ENCODE data around the gene NTRK2.
"Not testable (repeated sequence)": the region's sequence is repeated elsewhere in the genome, so short reads cannot be mapped to it uniquely, and the experiment has no call there.

Gene NTRK2

DNA sequence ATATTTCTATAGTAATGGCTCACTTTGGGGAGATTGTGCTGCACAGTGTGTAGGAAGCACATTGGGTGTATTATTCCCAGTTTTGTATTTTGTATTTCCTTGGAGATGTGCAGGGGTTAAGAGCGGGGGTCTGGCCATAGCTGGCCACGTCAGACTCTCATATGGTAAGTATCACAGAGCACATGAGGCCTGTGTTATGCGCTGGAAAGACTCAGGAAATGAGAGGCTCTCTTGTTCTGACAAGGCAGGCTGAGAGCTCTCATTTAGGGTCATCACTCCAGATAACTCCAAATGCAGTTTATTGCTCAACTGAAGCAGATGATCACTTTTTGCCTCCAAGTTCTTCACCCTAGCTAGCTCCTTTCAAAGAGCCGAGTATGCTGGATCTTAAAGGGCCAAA is 205.7 kb downstream of the NTRK2 start:
- DNase-seq (ENCODE audit: low spot score) (no peak), FAIRE-seq (no peak)

DNA sequence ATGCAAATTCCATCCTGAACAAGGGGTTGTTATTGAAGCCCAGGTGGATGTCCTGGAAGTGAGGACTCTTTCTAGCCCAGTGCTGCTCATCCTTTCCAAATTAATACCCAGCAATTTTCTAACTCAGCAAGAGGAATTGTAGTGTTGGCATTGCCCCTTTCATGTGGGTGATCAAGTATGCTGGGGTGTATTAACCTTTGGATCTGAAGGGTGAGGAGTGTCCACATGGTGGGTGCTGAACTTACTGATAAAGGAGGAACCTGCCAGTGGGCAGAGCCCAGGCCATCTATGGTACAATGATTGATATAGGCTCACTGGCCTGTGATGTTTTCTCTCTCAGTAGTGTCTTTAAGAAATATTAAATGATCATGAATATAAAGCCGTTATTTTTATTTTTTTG is 210.1 kb downstream of the NTRK2 start:
- DNase-seq (ENCODE audit: low spot score) (no peak), FAIRE-seq (no peak)

DNA sequence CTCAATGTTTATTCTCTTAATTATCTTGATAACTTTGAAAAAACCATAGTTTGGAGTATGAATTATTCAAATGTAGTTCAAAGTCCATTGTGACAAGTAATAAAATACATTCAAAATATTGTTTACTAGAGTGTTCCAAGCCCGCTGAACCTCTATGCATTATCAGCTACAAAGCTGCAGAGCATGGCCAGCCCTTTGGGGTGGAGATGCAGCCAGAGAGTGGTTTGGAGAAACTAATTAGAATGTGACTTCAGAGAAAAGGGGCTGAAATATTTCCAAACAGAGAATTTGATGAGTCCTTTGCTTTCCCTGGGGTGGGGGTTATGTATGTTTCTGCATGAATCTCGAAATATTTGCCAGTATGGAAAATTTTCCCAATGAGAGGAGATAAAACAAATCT is 211.3 kb downstream of the NTRK2 start:
- no peak for DNase-seq (ENCODE audit: low spot score)
- no peak for FAIRE-seq

- no peak for FAIRE-seq
- DNase-seq (ENCODE audit: low spot score), result no peak
Observed at GRCh38 chr9:84886866-84887265, 217.3 kb downstream of the NTRK2 start.

GRCh38 chr9:84891924-84892323 is 222.4 kb downstream of the NTRK2 start:
- FAIRE-seq, result no peak
- DNase-seq (ENCODE audit: low spot score), result no peak

GRCh38 chr9:84893419-84894128 is 224.0 kb downstream of the NTRK2 start:
- no peak for FAIRE-seq
- DNase-seq (ENCODE audit: low spot score), result no peak

- DNase-seq (ENCODE audit: low spot score) (no peak), FAIRE-seq (no peak)
Observed at GRCh38 chr9:84894859-84895258, 225.3 kb downstream of the NTRK2 start.

DNA sequence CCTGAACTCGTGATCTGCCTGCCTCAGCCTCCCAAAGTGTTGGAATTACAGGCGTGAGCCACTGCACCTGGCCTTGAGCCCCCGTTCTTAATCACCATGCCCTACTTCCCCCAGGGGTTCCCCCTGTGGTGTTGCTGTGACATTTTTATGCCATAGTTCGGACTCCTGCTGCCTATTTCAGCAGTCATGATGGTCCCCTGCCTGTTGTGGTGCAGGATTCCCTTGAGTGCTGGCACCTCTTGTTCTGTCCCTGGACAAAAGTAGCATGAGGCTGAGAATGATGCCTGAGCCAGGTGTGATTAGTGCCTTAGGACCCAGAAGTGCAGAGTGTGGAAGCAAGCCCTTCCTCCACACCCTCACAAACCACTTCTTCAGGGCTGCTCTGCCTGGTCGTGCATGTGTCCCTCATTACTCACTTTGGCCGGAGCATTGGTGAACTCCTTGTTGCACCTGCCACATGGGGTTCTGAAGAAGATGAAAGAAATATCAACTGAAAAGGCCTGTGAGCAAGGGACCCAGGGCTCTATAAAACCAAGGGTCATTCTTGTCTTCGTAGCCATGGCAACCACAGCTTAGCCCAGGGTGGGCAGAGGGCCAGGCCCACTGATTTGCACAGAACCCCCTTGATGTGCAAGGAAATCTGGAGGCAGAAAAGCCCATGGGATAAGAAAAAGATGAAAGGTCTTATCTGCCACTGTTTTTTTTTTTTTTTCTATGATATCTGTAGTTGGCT is 228.0 kb downstream of the NTRK2 start:
- FAIRE-seq (no peak), DNase-seq (ENCODE audit: low spot score) (no peak)

DNA sequence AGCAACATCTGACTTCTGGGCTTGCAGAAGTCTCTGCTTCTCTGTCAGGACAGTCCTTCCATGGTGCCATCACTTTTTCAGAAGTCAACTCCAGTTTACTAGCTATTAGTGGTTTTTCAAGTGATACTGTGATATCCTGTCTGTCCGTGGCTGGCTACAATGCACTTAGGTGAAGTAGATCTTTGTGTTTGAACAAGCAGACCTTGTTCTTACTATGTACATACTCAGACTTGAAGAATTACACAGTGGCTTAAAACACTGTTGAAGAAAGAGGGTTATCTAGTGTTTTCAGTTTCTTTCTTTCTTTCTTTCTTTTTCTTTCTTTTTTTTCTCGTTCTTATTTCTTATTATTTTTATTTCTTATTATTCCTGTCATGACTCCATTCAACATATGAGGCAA is 228.7 kb downstream of the NTRK2 start:
- FAIRE-seq (no peak), DNase-seq (ENCODE audit: low spot score) (no peak)

- not testable (repeated sequence) for DNase-seq (ENCODE audit: low spot score); FAIRE-seq
Observed at GRCh38 chr9:84898618-84899017, 229.1 kb downstream of the NTRK2 start.

- FAIRE-seq (no peak), DNase-seq (ENCODE audit: low spot score) (no peak)
Observed at GRCh38 chr9:84899326-84899725, 229.8 kb downstream of the NTRK2 start.

- DNase-seq (ENCODE audit: low spot score) (no peak), FAIRE-seq (no peak)
Observed at GRCh38 chr9:84900421-84900820, 230.9 kb downstream of the NTRK2 start.

GRCh38 chr9:84903963-84904362 is 234.4 kb downstream of the NTRK2 start:
- DNase-seq (ENCODE audit: low spot score) (no peak), FAIRE-seq (no peak)

GRCh38 chr9:84916769-84917168 is 247.2 kb downstream of the NTRK2 start:
- DNase-seq (ENCODE audit: low spot score), result no peak
- no peak for FAIRE-seq

- FAIRE-seq (no peak), DNase-seq (ENCODE audit: low spot score) (no peak)
Observed at GRCh38 chr9:84917366-84918070, 248.0 kb downstream of the NTRK2 start.

DNA sequence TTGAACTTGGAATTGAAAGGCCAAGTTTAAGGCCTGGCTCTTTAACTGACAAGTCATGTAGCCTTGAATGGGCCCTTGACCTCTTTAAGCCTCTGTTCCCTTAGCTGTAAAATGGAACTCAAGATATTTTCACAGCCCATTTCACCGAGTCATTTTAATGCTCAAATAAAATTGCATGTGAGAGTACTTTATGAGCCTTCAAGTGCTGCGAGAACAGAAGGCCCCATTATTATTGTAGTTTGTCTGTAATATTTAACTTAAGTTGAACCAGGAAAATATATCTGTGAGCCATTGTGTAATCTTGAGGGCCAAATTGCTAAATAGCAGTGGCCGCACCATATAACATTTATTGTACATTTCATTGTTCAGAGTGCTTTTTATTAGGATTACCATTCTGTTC is 249.9 kb downstream of the NTRK2 start:
- DNase-seq (ENCODE audit: low spot score), result no peak
- FAIRE-seq, result no peak

DNA sequence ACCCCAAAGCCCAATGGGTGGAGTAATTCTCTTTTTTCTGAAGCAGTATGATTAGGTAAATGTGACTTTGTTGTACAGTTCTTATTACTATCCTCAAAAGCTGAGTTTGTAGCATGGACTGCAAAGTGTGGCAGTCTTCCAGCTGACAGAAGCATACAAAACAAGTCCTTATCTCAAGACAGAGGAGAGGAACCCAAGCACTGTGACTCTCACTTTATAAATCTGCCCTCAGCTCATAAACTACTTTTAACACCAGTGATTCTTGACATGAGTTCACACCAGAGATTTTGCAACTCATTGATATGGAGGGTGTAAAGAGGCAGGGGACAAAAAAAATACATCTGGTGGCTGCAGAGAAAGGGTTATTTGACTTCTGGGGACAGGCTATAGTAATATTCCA is 251.6 kb downstream of the NTRK2 start:
- DNase-seq (ENCODE audit: low spot score) (no peak), FAIRE-seq (no peak)

GRCh38 chr9:84922051-84922450 is 252.5 kb downstream of the NTRK2 start:
- FAIRE-seq (no peak), DNase-seq (ENCODE audit: low spot score) (no peak)

DNA sequence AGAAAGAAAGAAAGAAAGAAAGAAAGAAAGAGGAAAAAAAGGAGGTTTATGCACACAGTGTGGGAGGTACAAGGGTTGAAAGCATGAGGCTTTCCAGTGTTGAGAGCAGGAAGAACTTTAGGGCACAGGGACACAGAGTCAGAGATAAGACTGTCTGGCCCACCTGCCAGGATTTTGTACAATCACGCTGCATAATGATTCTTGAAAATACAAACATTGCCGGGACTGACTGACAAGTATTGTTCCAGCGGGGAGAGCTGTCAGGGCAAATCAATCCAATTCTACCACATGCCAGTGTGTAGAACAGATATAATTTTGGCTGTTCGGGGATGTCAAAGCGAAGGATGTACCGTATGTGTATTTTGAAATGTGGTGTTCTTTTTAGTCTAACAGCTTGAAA is 254.7 kb downstream of the NTRK2 start:
- no peak for FAIRE-seq
- no peak for DNase-seq (ENCODE audit: low spot score)

DNA sequence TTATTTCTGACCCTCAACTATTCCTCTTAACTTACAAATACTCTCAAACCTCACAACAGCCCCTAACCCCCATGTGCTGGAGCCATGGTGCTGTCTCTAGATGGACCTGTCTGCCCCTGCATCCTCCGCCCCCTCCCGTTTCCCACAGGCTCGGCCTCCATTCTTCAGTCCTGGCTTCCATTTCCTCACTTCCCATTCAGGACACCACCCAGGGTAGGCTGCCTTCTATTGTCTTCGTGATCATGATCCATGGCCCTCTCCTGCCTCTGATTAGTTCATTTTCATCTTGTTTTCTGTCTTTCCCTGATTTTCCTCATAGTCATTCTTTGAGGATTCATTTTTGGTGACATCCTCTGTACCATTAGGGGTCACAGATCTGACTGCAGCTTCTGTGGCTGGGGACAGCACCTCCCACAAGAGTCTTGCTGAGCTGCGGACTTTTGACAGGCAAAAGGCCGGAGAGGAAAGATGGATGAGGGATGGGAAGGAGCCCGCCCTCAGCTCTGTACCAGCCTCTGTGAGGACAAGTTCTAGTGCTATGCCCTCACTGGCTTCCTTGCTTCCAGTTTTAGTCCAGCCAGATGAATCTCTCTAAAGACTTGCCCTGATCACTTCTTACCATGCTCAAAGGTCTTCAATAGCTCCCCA is 255.8 kb downstream of the NTRK2 start:
- no peak for DNase-seq (ENCODE audit: low spot score)
- FAIRE-seq, result no peak

- DNase-seq (ENCODE audit: low spot score), result no peak
- FAIRE-seq, result no peak
Observed at GRCh38 chr9:84926793-84927192, 257.3 kb downstream of the NTRK2 start.

DNA sequence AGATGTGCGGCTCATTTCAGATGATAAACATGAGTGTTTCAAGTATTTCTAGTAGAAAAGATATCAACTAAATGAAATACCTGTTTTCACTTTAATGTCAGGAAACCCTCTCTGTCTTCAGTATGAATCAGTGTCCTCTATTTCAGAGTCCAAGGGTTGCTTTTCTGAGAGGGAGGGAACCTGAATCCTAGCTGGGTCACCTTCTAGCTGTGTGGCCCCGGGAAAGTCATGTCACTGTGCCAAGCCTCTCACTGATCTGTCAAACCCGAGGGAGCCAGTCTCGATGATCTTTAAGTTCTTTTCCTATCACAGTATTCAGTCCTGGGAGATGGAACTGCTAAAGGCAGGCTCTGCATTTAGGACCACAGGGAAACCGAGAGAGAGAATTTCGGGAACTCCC is 258.9 kb downstream of the NTRK2 start:
- FAIRE-seq, result no peak
- no peak for DNase-seq (ENCODE audit: low spot score)

Data from urothelium cell line (cell line).